Measurements from ENCODE around the gene TEAD1. TPM values are rescaled to one million over a fixed set of nuclear protein-coding genes. Genes with fewer than 3 reads are reported as not detected.

The TEAD1 gene
- total RNA-seq, 2 experiments from 2014 or later: 5.6 to 10.8 TPM

DNA sequence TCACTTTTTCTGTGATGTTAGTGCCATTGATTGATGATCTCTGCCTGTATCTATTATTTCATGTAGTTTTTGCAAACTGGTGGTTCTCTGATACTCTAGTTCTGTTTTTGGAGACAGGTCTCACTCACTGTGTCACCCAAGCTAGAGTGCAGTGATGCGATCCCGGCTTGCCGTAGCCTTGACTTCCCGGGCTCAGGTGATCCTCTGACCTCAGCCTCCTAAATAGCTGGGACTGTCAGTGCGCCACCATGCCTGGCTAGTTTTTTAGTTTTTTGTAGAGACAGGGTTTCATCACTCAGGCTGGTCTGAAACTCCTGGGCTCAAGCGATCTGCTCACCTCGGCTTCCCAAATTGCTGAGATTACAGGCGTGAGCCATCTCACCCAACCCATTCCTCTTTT, 16.4 kb downstream of the TEAD1 start:
- H4K20me1 ChIP-seq (ENCODE audit: insufficient read depth, low read length): no peaks in the 10 kb centered on the region
- TF ChIP-seq EZH2phosphoT487 (IDR thresholded peaks at IDR 0.05; ENCODE audit: borderline replicate concordance, low read depth, low read length): no peak
- peaks cover 36% of the 10 kb centered on the region for H3K4me1 ChIP-seq (ENCODE audit: insufficient read depth, low read length, poor library complexity, severe bottlenecking)
- no peak overlapping the region for H3K4me3 ChIP-seq (ENCODE audit: low read depth, low read length, poor library complexity, severe bottlenecking)
- H3K79me2 ChIP-seq (ENCODE audit: insufficient read depth, low read depth, low read length): no peaks in the 10 kb centered on the region
- H2AFZ ChIP-seq (ENCODE audit: low read length): no peak overlapping the region
- no TSS peak for BruUV-seq (replicated peaks)
- intact Hi-C loops (cut with micrococcal nuclease; ENCODE audit: unreplicated experiment): no loop called here
- no peak overlapping the region for H3K27ac ChIP-seq (ENCODE audit: low read depth, low read length, poor library complexity, severe bottlenecking)
- H3K36me3 ChIP-seq (ENCODE audit: insufficient read depth, low read length): no peaks in the 10 kb centered on the region
- no peak for DNase-seq (ENCODE audit: low spot score)
- no peaks in the 10 kb centered on the region for H3K9me3 ChIP-seq (ENCODE audit: low read length)
- no peaks in the 10 kb centered on the region for H3K9me2 ChIP-seq (ENCODE audit: insufficient read depth, low read length)
- CTCF ChIA-PET (ENCODE audit: unreplicated experiment): no interaction called here
- POLR2A ChIA-PET: no interaction called here
- no peak overlapping the region for H3K4me2 ChIP-seq (ENCODE audit: low read length)

DNA sequence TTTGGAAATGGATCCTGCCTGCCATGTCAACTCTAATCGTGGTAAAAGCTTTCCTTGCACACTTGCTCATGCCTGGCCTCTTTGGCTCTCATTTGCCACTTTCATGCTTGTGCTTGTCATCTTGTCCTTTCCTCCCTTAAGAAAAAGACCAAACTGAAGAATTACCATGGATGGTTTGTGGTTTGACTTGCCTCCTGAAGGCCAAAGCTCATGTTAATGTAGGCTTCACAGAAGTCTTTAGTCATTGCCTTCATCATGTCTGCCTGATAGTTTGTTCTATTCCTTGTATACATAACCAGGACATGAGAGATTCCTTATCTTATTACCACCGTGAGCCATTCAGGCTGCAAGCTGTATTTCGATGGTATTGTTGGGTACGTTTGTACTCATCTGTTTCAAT, 17.3 kb downstream of the TEAD1 start:
- intact Hi-C loops (cut with micrococcal nuclease; ENCODE audit: unreplicated experiment): no loop called here
- no peak overlapping the region for H3K4me2 ChIP-seq (ENCODE audit: low read length)

DNA sequence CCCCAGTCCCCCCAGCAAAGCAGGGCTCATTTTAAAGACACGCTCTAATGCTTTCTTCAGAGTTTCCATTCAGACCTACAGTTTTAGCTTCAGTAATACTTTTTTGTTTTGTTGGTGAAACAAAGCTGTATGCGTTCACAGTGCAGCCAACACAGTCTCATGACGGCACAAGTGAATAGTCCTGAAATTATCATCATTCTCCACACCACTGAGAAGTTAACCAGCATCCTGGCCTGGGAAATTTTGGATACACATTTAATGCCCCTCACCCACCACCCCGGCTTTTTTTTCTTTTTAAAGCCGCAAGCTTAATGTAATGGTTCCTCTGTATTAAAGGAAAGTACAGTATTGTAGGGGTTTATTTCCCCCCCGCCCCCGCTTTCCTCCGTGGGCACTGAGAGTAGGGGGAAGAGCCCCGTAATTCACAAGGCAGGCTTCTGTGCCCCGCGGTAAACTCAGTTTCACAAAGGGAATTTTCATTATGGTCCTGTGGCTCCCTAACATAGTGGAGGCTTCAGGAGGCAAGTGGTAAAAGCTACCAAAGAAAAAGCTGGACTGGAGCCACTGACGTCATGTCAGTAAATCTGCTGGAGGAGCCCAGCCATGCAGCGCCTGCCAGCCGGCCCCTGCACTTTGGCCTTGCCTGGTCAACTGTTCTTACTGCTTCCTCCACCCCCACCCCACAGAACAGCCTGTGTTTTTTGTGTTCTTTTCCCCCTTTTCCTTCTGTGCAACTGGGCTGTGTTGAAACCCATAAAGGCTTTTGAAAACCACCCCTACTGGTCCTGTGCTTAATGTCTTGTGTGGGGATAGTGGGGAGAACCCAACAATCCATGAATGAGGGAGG, 18.2 kb downstream of the TEAD1 start:
- POLR2A ChIA-PET: no interaction called here
- intact Hi-C loops (cut with micrococcal nuclease; ENCODE audit: unreplicated experiment): no loop called here
- Histone ChIP-seq H3K36me3 (ENCODE audit: insufficient read depth, low read length) (no peaks in the 10 kb centered on the region), H2AFZ (ENCODE audit: low read length) (no peak overlapping the region), H3K9me2 (ENCODE audit: insufficient read depth, low read length) (no peaks in the 10 kb centered on the region), H4K20me1 (ENCODE audit: insufficient read depth, low read length) (no peaks in the 10 kb centered on the region), H3K4me2 (ENCODE audit: low read length) (peak overlapping the region; percentile 57), H3K4me1 (ENCODE audit: insufficient read depth, low read length, poor library complexity, severe bottlenecking) (peaks cover 54% of the 10 kb centered on the region), H3K27ac (ENCODE audit: low read depth, low read length, poor library complexity, severe bottlenecking) (no peak overlapping the region), H3K4me3 (ENCODE audit: low read depth, low read length, poor library complexity, severe bottlenecking) (no peak overlapping the region), H3K9me3 (ENCODE audit: low read length) (no peaks in the 10 kb centered on the region), H3K79me2 (ENCODE audit: insufficient read depth, low read depth, low read length) (no peaks in the 10 kb centered on the region)
- no TSS peak for BruUV-seq (replicated peaks)
- CTCF ChIA-PET (ENCODE audit: unreplicated experiment): interaction anchor here (1.0 kb wide), 1 partner anchor 8 kb away, joined by 3 read pairs; no protein-coding TSS in a partner anchor
- TF ChIP-seq, protein P1, sequence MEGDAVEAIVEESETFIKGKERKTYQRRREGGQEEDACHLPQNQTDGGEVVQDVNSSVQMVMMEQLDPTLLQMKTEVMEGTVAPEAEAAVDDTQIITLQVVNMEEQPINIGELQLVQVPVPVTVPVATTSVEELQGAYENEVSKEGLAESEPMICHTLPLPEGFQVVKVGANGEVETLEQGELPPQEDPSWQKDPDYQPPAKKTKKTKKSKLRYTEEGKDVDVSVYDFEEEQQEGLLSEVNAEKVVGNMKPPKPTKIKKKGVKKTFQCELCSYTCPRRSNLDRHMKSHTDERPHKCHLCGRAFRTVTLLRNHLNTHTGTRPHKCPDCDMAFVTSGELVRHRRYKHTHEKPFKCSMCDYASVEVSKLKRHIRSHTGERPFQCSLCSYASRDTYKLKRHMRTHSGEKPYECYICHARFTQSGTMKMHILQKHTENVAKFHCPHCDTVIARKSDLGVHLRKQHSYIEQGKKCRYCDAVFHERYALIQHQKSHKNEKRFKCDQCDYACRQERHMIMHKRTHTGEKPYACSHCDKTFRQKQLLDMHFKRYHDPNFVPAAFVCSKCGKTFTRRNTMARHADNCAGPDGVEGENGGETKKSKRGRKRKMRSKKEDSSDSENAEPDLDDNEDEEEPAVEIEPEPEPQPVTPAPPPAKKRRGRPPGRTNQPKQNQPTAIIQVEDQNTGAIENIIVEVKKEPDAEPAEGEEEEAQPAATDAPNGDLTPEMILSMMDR (conservative IDR thresholded peaks at IDR 0.05; ENCODE audit: low read length): no peak
- TF ChIP-seq EZH2phosphoT487 (IDR thresholded peaks at IDR 0.05; ENCODE audit: borderline replicate concordance, low read depth, low read length): no peak
- no peak for DNase-seq (ENCODE audit: low spot score)

More for the DNA sequence above, 17.3 kb downstream of the TEAD1 start:
- Histone ChIP-seq H3K4me3 (ENCODE audit: low read depth, low read length, poor library complexity, severe bottlenecking) (no peak overlapping the region), H3K9me2 (ENCODE audit: insufficient read depth, low read length) (no peaks in the 10 kb centered on the region), H3K4me1 (ENCODE audit: insufficient read depth, low read length, poor library complexity, severe bottlenecking) (peaks cover 45% of the 10 kb centered on the region), H3K27ac (ENCODE audit: low read depth, low read length, poor library complexity, severe bottlenecking) (no peak overlapping the region), H4K20me1 (ENCODE audit: insufficient read depth, low read length) (no peaks in the 10 kb centered on the region), H3K79me2 (ENCODE audit: insufficient read depth, low read depth, low read length) (no peaks in the 10 kb centered on the region), H2AFZ (ENCODE audit: low read length) (no peak overlapping the region), H3K36me3 (ENCODE audit: insufficient read depth, low read length) (no peaks in the 10 kb centered on the region), H3K9me3 (ENCODE audit: low read length) (no peaks in the 10 kb centered on the region)
- no TSS peak for BruUV-seq (replicated peaks)
- no peak for TF ChIP-seq EZH2phosphoT487 (IDR thresholded peaks at IDR 0.05; ENCODE audit: borderline replicate concordance, low read depth, low read length)
- TF ChIP-seq, protein P1 (conservative IDR thresholded peaks at IDR 0.05; ENCODE audit: low read length): no peak
- DNase-seq (ENCODE audit: low spot score): no peak
- POLR2A ChIA-PET: interaction anchor here (0.6 kb wide), 1 partner anchor 92 kb away, joined by 10 read pairs; no protein-coding TSS in a partner anchor
- CTCF ChIA-PET (ENCODE audit: unreplicated experiment): no interaction called here
